ENCODE data around the gene CACNA2D2. TPM values are rescaled to one million over a fixed set of nuclear protein-coding genes. Genes with fewer than 3 reads are reported as not detected.
A peak's percentile ranks its signal among the peaks of the same experiment; 100 is the strongest.

The CACNA2D2 gene
- not detected in 2 replicates for total RNA-seq (2014; rRNA removed; shearing (Covaris generic))

GRCh38 chr3:50503504-50504342, at the start of gene CACNA2D2:
TSS of gene CACNA2D2 (minus strand) at chr3:50503634. CDS start at chr3:50503423, 211 bp downstream.

GRCh38 chr3:50358911-50359759, 144.3 kb downstream of the CACNA2D2 start, which contains the start of gene TMEM115:
TSS of gene TMEM115 (minus strand) at chr3:50359521. CDS start at chr3:50359063, 458 bp downstream.

GRCh38 chr3:50350527-50351322, 152.7 kb downstream of the CACNA2D2 start, which contains the start of the genes CYB561D2 and NPRL2:
TSS of gene CYB561D2 (plus strand) at chr3:50350862. CDS start at chr3:50351434, 572 bp downstream.
TSS of gene NPRL2 (minus strand) at chr3:50350775. CDS start at chr3:50350652, 123 bp downstream.

GRCh38 chr3:50345586-50346234, 157.7 kb downstream of the CACNA2D2 start, which contains the start of gene ZMYND10:
TSS of gene ZMYND10 (minus strand) at chr3:50345732. CDS start at chr3:50345579, 153 bp downstream.

GRCh38 chr3:50340448-50341329, 162.7 kb downstream of the CACNA2D2 start, which contains the start of gene RASSF1:
TSS of gene RASSF1 (minus strand) at chr3:50340836. CDS start at chr3:50340805, 31 bp downstream.

GRCh38 chr3:50327943-50328691, 175.3 kb downstream of the CACNA2D2 start, which contains the start of gene TUSC2:
TSS of gene TUSC2 (minus strand) at chr3:50328223. CDS start at chr3:50328099, 124 bp downstream.

GRCh38 chr3:50322386-50323091, 180.9 kb downstream of the CACNA2D2 start, which contains the start of gene HYAL2:
TSS of gene HYAL2 (minus strand) at chr3:50322745. CDS start at chr3:50320489, 2,256 bp downstream.

Small RNA genes within 50 kb of the gene (small RNA-seq; reads per million reads assigned to genes)
- 0.67 reads per million, percentile 39 among the genes with 10 or more reads in this experiment for gene RNA5SP131

Other genes starting within 250 kb of the CACNA2D2 start
- 237 and 258 TPM in 2 replicates for gene SEMA3B, start 234.5 kb downstream of the CACNA2D2 start, total RNA-seq (2014; rRNA removed; shearing (Covaris generic))
- gene LSMEM2, start 224.5 kb downstream of the CACNA2D2 start, total RNA-seq (2014; rRNA removed; shearing (Covaris generic)): 0.15 and 1.2 TPM in 2 replicates
- gene IFRD2, start 211.2 kb downstream of the CACNA2D2 start, total RNA-seq (2014; rRNA removed; shearing (Covaris generic)): 133 and 170 TPM in 2 replicates
- gene HYAL3, start 204.2 kb downstream of the CACNA2D2 start, total RNA-seq (2014; rRNA removed; shearing (Covaris generic)): 8.4 and 9.2 TPM in 2 replicates
- gene NAA80, start 204.2 kb downstream of the CACNA2D2 start, total RNA-seq (2014; rRNA removed; shearing (Covaris generic)): 14.7 and 16.3 TPM in 2 replicates
- 0.32 and 0.34 TPM in 2 replicates for gene HYAL1, start 200.1 kb downstream of the CACNA2D2 start, total RNA-seq (2014; rRNA removed; shearing (Covaris generic))
- 40.3 and 41.5 TPM in 2 replicates for gene HYAL2, start 180.9 kb downstream of the CACNA2D2 start, total RNA-seq (2014; rRNA removed; shearing (Covaris generic))
- gene TUSC2, start 175.4 kb downstream of the CACNA2D2 start, total RNA-seq (2014; rRNA removed; shearing (Covaris generic)): 82.0 and 86.7 TPM in 2 replicates
- gene RASSF1, start 162.8 kb downstream of the CACNA2D2 start, total RNA-seq (2014; rRNA removed; shearing (Covaris generic)): 11.2 and 15.8 TPM in 2 replicates
- gene ZMYND10, start 157.9 kb downstream of the CACNA2D2 start, total RNA-seq (2014; rRNA removed; shearing (Covaris generic)): 1.9 and 4.0 TPM in 2 replicates
- 39.1 and 43.1 TPM in 2 replicates for gene NPRL2, start 152.9 kb downstream of the CACNA2D2 start, total RNA-seq (2014; rRNA removed; shearing (Covaris generic))
- 27.0 and 29.1 TPM in 2 replicates for gene CYB561D2, start 152.8 kb downstream of the CACNA2D2 start, total RNA-seq (2014; rRNA removed; shearing (Covaris generic))
- gene TMEM115, start 144.1 kb downstream of the CACNA2D2 start, total RNA-seq (2014; rRNA removed; shearing (Covaris generic)): 54.7 and 59.0 TPM in 2 replicates
- 5.9 and 6.5 TPM in 2 replicates for gene C3orf18, start 64.1 kb upstream of the CACNA2D2 start, total RNA-seq (2014; rRNA removed; shearing (Covaris generic))
- gene HEMK1, start 65.9 kb upstream of the CACNA2D2 start, total RNA-seq (2014; rRNA removed; shearing (Covaris generic)): 18.3 and 20.5 TPM in 2 replicates
- gene CISH, start 108.1 kb upstream of the CACNA2D2 start, total RNA-seq (2014; rRNA removed; shearing (Covaris generic)): 0.80 and 1.1 TPM in 2 replicates
- 45.7 and 50.8 TPM in 2 replicates for gene MAPKAPK3, start 113.5 kb upstream of the CACNA2D2 start, total RNA-seq (2014; rRNA removed; shearing (Covaris generic))
- gene DOCK3, start 171.3 kb upstream of the CACNA2D2 start, total RNA-seq (2014; rRNA removed; shearing (Covaris generic)): 0.21 and 0.26 TPM in 2 replicates

All from A375 (cell line).